Body of pancreas (tissue), 4 donors: ENCODE measurements around the gene NPAT.

ENCODE experiments used
- CTCF ChIP-seq, 7 experiments: fragments of 450-650 bp in 4 of 7; fragments of 200-600 bp in 3 of 7; sonication (generic) in 3 of 7; IDR thresholded peaks; one replicate each; pipeline ENCODE4 v1.5.1; 2016 to 2019; ENCODE audit warnings: antibody characterized with exemption in 7 of 7
- POLR2A ChIP-seq, 3 donors: fragments of 450-650 bp; IDR thresholded peaks; one replicate each; pipeline ENCODE4 v1.6.1; 2016; ENCODE audit warnings: antibody characterized with exemption in 3 of 3, mild to moderate bottlenecking in 2 of 3

- no peak for TF ChIP-seq CTCF (IDR thresholded peaks at IDR 0.05)
- no peak for TF ChIP-seq POLR2A (IDR thresholded peaks at IDR 0.05)
Measured at GRCh38 chr11:108204376-108204775, 18.1 kb downstream of the NPAT start.
